Urinary bladder (tissue), 4 donors: ENCODE data around the gene AP3B1. TPM values are rescaled to one million over a fixed set of nuclear protein-coding genes. Genes with fewer than 3 reads are reported as not detected.
"Not testable (repeated sequence)": the region's sequence is repeated elsewhere in the genome, so short reads cannot be mapped to it uniquely, and the experiment has no call there.

Experiments
- DNase-seq: peaks from one replicate; pipeline ENCODE4 v3.0.0-alpha.2; 2015; ENCODE audit errors: extremely low spot score
- H3K27ac ChIP-seq: one replicate; pipeline ENCODE4 v1.5.1; 2013; ENCODE audit warnings: low read depth, mild to moderate bottlenecking, moderate library complexity
- H3K36me3 ChIP-seq: one replicate; pipeline ENCODE4 v1.6.1; 2013; ENCODE audit warnings: mild to moderate bottlenecking, moderate library complexity; ENCODE audit not compliant: insufficient read depth
- H3K4me1 ChIP-seq: one replicate; pipeline ENCODE4 v1.6.1; 2013; ENCODE audit warnings: mild to moderate bottlenecking, moderate library complexity; ENCODE audit not compliant: insufficient read depth
- H3K4me3 ChIP-seq: one replicate; pipeline ENCODE4 v1.5.1; 2013; ENCODE audit warnings: low read depth, low read length
- WGBS: extraction: QIAGEN DNeasy Blood & Tissue Kit; methylation state at CpG from one replicate; pipeline ENCODE4 v1.1.7; 2013; 5-methylcytosine and 5-hydroxymethylcytosine counted together
- polyA plus RNA-seq: library from polyadenylated mRNA; stranded (reverse); fragments of 200-250 nt; gene quantifications from one replicate; pipeline ENCODE4 v1.2.3, GENCODE V29; 2013
- total RNA-seq: library from RNA; depleted of rRNA; stranded (reverse); fragments of >200 nt; gene quantifications from one replicate; pipeline ENCODE4 v1.2.3, GENCODE V29; 2014
- donor health status: healthy with polysubstance abuse.
- donor health status: healthy.

The AP3B1 gene
- total and polyA plus RNA-seq, 2 donors, result 23.0 to 96.4 TPM

DNA sequence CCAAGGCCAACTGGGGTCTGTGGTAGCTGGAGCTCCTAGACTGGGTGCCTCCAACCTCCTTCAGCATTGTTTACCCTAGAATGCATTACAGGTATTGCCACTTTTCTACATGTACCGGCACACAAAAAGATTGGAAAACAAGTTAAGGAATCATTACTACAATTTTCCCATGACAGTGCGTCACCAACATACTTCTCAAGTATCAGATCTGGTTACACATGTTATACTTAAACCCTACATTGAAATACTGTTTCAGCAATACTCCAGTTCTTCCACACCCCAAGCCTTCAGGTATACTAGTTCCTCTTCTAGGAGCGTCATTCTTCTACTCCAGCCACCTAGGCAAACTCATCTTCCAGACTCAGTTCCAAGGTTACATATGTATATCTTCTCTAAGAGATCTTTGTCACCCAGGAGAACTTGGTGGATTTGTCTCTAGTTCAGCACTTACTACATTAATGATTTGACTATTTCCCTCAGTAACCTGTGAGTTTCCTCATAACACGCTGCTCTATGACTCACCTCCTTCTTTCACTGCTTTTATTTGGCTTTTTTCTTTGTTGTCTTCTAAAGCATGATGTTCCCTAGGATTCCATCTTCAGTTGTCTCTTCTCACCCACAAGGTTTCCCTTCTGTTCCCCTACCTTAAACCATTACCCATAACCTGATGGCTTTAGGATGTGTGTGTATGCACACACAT is 217.0 kb downstream of the AP3B1 start:
- Histone ChIP-seq H3K36me3 (no peaks in the 10 kb centered on the region), H3K4me3 (no peak overlapping the region), H3K27ac (no peak overlapping the region), H3K4me1 (no peaks in the 10 kb centered on the region)
- DNase-seq, result no peak
- 91% methylated on average over 4 of the region's 4 CpGs for WGBS

DNA sequence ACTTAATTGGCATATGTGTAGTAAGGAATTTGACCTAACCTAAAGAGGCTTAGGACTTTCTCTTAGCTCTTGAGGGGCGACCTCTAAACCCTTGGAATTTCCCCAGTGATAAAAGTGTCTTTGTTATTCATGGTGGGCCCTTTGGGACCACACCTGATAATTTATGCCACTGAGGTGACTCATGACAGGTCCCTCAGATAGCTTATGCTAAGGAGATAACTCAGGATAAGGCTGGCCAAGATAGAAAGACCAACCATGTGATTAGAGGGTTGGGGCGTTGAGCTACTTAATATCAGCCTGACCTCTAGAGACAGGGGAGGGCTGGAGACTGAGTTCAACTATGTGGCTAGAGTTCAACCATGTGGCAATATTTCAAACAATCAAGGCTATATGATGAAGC is 218.1 kb downstream of the AP3B1 start:
- WGBS, result 67% methylated on average over 2 of the region's 2 CpGs
- H3K27ac ChIP-seq, result no peak overlapping the region

DNA sequence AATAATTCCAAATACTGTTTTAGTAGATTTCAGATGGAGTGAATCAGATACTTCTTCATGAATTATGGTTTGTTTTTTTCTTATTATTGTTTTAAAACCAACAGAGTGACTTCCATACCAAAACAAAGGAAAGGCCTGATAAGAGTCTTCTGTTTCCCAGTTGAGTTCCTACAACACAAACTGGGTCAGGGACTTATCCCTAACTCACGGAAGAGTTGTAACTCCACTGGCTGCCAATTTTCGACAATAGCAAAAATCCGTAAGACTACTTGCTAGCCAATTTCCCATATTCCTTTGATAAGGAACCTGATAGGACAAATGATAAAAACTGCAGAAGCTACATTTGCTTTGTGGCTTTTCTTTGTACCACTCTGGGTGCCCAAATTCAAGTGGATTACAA is 219.2 kb downstream of the AP3B1 start:
- no peak overlapping the region for H3K27ac ChIP-seq
- H3K4me3 ChIP-seq, result no peak overlapping the region
- DNase-seq, result no peak
- H3K36me3 ChIP-seq, result no peaks in the 10 kb centered on the region
- 86% methylated on average over 3 of the region's 3 CpGs for WGBS
- H3K4me1 ChIP-seq, result no peaks in the 10 kb centered on the region

More for the DNA sequence above, 218.1 kb downstream of the AP3B1 start:
- Histone ChIP-seq H3K4me1 (no peaks in the 10 kb centered on the region), H3K4me3 (no peak overlapping the region), H3K36me3 (no peaks in the 10 kb centered on the region)
- DNase-seq, result no peak

DNA sequence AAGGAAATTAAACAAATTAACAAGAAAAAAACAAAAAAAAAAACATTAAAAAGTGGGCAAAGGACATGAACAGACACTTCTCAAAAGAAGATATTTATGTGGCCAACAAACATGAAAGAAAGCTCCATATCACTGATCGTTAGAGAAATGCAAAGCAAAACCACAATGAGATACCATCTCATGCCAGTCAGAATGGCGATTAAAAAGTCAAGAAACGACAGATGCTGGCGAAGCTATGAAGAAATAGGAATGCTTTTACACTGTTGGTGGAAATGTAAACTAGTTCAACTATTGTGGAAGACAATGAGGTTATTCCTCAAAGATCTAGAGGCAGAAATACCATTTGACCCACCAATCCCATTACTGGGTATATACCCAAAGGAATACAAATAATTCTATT is 223.8 kb downstream of the AP3B1 start:
- H3K27ac ChIP-seq, H3K4me3 ChIP-seq, H3K4me1 ChIP-seq, DNase-seq, H3K36me3 ChIP-seq: not testable (repeated sequence)
- 77% methylated on average over 4 of the region's 4 CpGs for WGBS

DNA sequence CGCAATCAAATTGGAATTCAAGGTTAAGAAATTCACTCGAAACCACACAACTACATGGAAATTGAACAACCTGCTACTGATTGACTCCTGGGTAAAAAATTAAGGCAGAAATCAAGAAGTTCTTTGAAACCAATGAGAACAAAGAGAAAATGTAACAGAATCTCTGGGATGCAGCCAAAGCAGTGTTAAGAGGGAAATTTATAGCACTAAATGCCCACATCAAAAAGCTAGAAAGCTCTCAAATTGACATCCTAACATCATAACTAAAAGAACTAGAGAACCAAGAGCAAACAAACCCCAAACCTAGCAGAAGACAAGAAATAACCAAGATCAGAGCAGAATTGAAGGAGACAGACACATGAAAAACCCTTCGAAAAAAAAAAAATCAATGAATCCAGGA is 226.9 kb downstream of the AP3B1 start:
- not testable (repeated sequence) for H3K27ac ChIP-seq, H3K36me3 ChIP-seq, DNase-seq, H3K4me1 ChIP-seq, H3K4me3 ChIP-seq
- 90% methylated on average over 3 of the region's 3 CpGs for WGBS

DNA sequence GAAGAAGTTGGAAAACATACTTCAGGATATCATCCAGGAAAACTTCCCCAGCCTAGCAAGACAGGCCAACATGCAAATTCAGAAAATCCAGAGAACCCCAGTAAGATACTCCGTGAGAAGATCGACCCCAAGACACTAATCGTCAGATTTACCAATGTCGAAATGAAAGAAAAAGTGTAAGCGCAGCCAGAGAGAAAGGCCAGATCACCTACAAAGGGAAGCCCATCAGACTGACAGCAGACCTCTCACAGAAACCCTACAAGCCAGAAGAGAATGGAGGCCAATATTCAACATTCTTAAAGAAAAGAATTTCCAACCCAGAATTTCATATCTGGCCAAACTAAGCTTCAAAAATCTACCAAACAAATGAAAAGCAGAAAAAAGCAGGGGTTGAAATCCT is 227.8 kb downstream of the AP3B1 start:
- not testable (repeated sequence) for H3K4me1 ChIP-seq, H3K4me3 ChIP-seq, H3K36me3 ChIP-seq, DNase-seq, H3K27ac ChIP-seq
- WGBS, result 97% methylated on average over 5 of the region's 5 CpGs

DNA sequence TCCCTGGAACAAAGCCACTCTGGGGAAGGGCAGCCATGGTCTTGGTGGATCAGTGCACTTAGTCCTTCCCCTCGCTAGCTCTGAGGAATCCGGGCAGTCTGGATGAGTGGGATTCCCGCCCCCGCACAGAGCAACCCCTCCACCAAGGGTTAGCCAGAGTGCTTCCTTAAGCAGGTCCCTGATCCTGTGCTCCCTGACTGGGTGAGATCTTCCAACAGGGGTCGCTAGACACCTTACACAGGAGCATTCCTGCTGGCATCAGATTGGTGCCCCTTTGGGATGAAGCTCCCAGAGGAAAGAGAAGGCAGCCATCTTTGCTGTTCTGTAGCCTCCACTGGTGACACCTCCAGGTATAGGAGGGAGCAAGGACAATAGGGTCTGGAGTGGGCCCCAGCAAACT is 228.8 kb downstream of the AP3B1 start:
- Histone ChIP-seq H3K4me1 (no peaks in the 10 kb centered on the region), H3K4me3 (no peak overlapping the region), H3K36me3 (no peaks in the 10 kb centered on the region), H3K27ac (no peak overlapping the region)
- no peak for DNase-seq
- 93% methylated on average over 5 of the region's 5 CpGs for WGBS

DNA sequence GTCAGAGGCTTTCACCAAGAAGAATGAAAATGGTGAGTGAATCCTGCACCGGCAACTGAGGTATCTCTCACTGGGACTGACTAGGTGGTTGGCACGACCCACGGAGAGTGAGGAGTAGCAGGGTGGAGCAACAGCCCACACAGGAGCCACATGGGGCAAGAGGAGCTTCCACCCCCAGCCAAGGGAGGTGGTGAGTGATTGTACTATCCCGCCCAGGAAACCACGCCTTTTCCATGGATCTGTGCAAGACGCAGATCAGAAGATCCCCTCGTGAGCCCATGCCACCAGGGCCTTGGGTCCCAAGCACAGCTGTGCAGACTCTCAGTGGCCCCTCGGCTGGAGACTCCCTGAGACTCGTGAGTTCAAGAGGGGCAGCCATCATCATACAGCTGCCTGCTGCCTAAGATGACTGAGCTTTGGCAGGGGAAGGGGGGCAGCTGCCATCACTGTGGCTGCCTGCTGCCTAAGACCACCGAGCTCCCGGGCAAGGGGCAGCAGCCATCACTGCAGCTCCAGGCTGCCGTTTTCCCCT is 229.5 kb downstream of the AP3B1 start:
- no peaks in the 10 kb centered on the region for H3K36me3 ChIP-seq
- no peak for DNase-seq
- H3K4me1 ChIP-seq, result no peaks in the 10 kb centered on the region
- no peak overlapping the region for H3K27ac ChIP-seq
- WGBS, result 90% methylated on average over 12 of the region's 12 CpGs
- no peak overlapping the region for H3K4me3 ChIP-seq

DNA sequence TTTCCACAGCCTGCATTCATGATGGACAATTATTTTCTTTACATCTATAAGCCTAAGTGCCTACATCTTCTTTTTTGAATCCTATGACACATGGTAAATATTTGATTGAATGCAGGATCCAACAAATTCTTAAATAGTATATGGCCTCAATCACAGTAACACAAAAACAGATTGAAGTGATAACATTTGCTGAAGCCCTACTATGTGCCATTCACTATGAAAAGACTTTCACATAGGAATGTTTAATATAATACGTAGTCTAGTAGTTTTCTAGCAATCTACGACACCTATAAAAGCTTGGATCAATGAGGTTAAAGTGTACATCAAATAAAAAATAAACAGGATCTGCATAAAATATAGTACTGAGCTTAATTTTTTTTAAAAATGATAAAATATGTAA is 231.0 kb downstream of the AP3B1 start:
- no peak for DNase-seq
- WGBS, result over 99% methylated on average over 2 of the region's 2 CpGs
- Histone ChIP-seq H3K4me1 (no peaks in the 10 kb centered on the region), H3K4me3 (no peak overlapping the region), H3K36me3 (no peaks in the 10 kb centered on the region), H3K27ac (no peak overlapping the region)

DNA sequence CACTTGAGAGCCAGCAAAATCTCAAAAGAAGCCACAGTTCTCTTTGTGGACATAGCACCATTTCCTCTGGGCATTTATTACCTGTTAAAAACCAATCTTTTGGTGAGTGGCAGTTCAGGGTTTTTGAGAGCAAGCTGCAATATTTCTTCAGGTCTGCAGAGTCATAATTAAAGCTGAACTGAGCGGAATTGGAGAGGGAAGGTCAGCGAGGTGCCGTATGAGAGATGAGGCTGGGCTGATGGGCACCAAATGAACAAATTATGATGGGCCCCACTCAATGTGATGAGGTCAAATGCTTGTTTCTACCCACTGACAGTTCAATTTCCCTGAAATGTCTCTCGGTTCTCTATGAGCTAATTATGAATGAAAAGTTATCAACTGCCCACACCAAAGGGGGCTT is 231.9 kb downstream of the AP3B1 start:
- WGBS, result 90% methylated on average over 4 of the region's 4 CpGs
- Histone ChIP-seq H3K36me3 (no peaks in the 10 kb centered on the region), H3K4me1 (no peaks in the 10 kb centered on the region), H3K4me3 (no peak overlapping the region), H3K27ac (no peak overlapping the region)
- DNase-seq, result no peak

DNA sequence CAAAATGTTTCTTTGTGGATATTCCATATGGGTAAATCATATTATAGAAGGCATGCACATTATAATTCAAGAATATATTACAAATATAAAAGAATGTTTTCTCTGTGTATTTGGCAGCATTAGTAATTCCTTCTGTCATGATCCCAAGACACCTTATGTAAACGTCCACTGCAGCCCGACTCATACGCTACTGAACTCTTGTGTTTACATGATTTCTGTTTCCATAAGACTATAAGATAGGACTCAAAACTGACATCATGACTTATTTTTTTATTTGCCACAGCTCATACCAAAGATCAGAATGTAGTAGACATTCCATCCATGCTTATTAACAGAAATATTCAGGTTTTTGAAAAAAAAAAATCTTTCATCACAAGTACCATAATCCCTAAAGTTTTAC is 234.1 kb downstream of the AP3B1 start:
- Histone ChIP-seq H3K4me3 (no peak overlapping the region), H3K4me1 (no peaks in the 10 kb centered on the region), H3K27ac (no peak overlapping the region), H3K36me3 (no peaks in the 10 kb centered on the region)
- WGBS, result 53% methylated on average over 3 of the region's 3 CpGs
- no peak for DNase-seq

DNA sequence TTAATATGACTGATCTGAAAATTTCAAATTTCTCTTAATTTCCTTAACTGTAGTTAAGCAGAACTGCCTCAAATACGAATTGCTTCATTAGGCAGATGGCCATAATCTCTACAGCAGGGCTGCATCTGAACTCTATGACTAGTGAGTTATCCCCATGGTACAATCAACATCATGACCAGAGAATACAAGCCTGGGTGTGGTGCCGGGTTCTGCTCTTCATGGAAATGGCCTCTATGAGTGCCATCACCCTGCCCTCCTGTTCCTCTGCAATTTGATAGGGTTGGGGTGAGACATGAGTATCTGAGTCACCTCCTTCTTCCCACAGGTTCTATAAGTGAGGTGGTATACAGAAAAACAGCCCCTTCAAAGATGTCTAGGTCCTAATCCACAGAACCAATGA is 235.9 kb downstream of the AP3B1 start:
- Histone ChIP-seq H3K36me3 (no peaks in the 10 kb centered on the region), H3K4me3 (no peak overlapping the region), H3K4me1 (no peaks in the 10 kb centered on the region), H3K27ac (no peak overlapping the region)
- DNase-seq, result no peak
- WGBS, result 92% methylated on average over 2 of the region's 2 CpGs

DNA sequence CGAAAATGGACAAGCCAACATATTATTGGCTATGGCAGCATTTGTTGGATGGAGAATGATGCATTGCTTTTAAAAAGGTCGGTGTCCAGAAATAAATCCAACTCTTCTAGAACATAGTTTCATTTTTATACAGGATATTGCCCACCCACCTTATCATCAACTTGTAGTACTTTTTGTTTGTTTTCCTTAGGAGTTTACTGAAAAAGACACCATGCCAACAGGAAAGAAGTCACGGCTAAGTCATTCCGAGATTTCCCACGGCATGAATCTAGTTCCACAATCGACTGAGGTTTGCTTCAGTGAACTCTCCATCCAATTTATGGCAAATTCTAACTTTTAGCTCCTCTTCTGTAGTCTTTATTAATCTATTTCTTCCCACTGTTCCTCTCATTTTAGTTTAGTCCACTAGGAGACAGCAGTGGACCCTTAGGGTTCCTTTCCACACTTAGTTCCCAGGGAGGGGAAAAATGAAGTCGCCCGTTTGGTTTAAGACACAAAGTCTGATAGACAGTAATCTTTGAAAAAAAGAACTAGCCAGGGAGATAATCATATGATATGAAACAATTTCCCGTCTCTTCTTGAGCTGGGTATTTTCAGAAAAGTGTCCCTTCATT is 237.5 kb downstream of the AP3B1 start:
- Histone ChIP-seq H3K27ac (no peak overlapping the region), H3K4me3 (no peak overlapping the region), H3K36me3 (no peaks in the 10 kb centered on the region), H3K4me1 (no peaks in the 10 kb centered on the region)
- DNase-seq, result no peak
- WGBS, result 87% methylated on average over 9 of the region's 9 CpGs

DNA sequence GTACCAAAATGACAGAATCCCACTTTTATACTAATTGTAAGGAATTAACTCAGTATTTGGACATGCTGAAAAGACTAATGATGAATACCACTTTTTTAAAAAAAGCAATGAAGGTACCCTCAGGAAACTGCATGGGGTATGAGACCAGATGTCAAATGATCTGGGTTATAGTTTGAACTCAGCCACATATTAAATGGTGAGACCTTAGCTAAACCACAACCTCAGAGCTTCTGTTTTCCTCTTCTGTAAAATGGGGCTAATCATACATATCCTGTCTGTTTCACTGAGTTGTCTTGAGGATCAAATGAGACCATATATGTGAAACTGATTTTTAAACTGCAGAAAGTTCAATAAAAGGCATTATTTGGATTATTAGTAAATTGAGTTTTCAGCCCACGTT is 238.4 kb downstream of the AP3B1 start:
- Histone ChIP-seq H3K4me3 (no peak overlapping the region), H3K4me1 (no peaks in the 10 kb centered on the region), H3K27ac (no peak overlapping the region), H3K36me3 (no peaks in the 10 kb centered on the region)
- DNase-seq, result no peak
- 91% methylated on average over 1 of the region's 1 CpG for WGBS
